ENCODE measurements around the gene CDH26.

CDH26 gene

GRCh38 chr20:59961423-59961822 is 3.2 kb downstream of the CDH26 start:
- H3K4me3 ChIP-seq (ENCODE audit: low read length), result no peak overlapping the region
- DNase-seq (ENCODE audit: low read depth), result peak; percentile 76
- no peak for TF ChIP-seq CTCF (IDR thresholded peaks at IDR 0.05; ENCODE audit: insufficient read depth, low read depth, low read length, missing control alignments)

GRCh38 chr20:59962155-59962554 is 3.9 kb downstream of the CDH26 start:
- no peak for TF ChIP-seq CTCF (IDR thresholded peaks at IDR 0.05; ENCODE audit: insufficient read depth, low read depth, low read length, missing control alignments)
- no peak for DNase-seq (ENCODE audit: low read depth)
- no peak overlapping the region for H3K4me3 ChIP-seq (ENCODE audit: low read length)

GRCh38 chr20:59966428-59966827 is 8.2 kb downstream of the CDH26 start:
- H3K4me3 ChIP-seq (ENCODE audit: low read length), result no peak overlapping the region
- no peak for DNase-seq (ENCODE audit: low read depth)

GRCh38 chr20:59971428-59971827 is 13.2 kb downstream of the CDH26 start:
- no peak overlapping the region for H3K4me3 ChIP-seq (ENCODE audit: low read length)
- DNase-seq (ENCODE audit: low read depth), result peak; percentile 77
- TF ChIP-seq CTCF (IDR thresholded peaks at IDR 0.05; ENCODE audit: insufficient read depth, low read depth, low read length, missing control alignments), result no peak

More at GRCh38 chr20:59966428-59966827, 8.2 kb downstream of the CDH26 start:
- no peak for TF ChIP-seq CTCF (IDR thresholded peaks at IDR 0.05; ENCODE audit: insufficient read depth, low read depth, low read length, missing control alignments)

- TF ChIP-seq CTCF (IDR thresholded peaks at IDR 0.05; ENCODE audit: insufficient read depth, low read depth, low read length, missing control alignments), result no peak
- peak overlapping the region; percentile 24 for H3K4me3 ChIP-seq (ENCODE audit: low read length)
- peak; percentile 99 for DNase-seq (ENCODE audit: low read depth)
Measured at GRCh38 chr20:59972037-59972801, 14.0 kb downstream of the CDH26 start.

- DNase-seq (ENCODE audit: low read depth), result no peak
- no peak overlapping the region for H3K4me3 ChIP-seq (ENCODE audit: low read length)
- no peak for TF ChIP-seq CTCF (IDR thresholded peaks at IDR 0.05; ENCODE audit: insufficient read depth, low read depth, low read length, missing control alignments)
Measured at GRCh38 chr20:59976156-59976782, 18.0 kb downstream of the CDH26 start.

All from epithelial cell of esophagus (primary cell).